ENCODE data around the gene PNMA8C. TPM values are rescaled to one million over a fixed set of nuclear protein-coding genes. Genes with fewer than 3 reads are reported as not detected.
A peak's percentile ranks its signal among the peaks of the same experiment; 100 is the strongest.

PNMA8C gene
- total RNA-seq, 4 donors from 2014 or later, result not detected

- intact Hi-C loops (cut with DNase I), result no loop called here
- H3K27me3 ChIP-seq, result peaks cover 6 to 97% (median 15%) of the 10 kb centered on the region in 4 donors
- TF ChIP-seq POLR2A (IDR thresholded peaks at IDR 0.05) (peak in 2 of 4 donors; percentile 33 to 48), CTCF (IDR thresholded peaks at IDR 0.05) (no peak)
Observed at GRCh38 chr19:46413262-46414031, 15.3 kb downstream of the PNMA8C start, which contains the start of gene CCDC8. TSS of gene CCDC8 (minus strand) at chr19:46413564. CDS start at chr19:46412810, 754 bp downstream.

GRCh38 chr19:46412650-46413261 is 16.0 kb downstream of the PNMA8C start:
- H3K9me3 ChIP-seq, result no peaks in the 10 kb centered on the region
- peak overlapping the region; percentile 3 to 57 (median 40) for H3K4me3 ChIP-seq
- 0 to 6% methylated on average over 3 of the region's 29 CpGs for WGBS, 2 donors
- peak overlapping the region in 2 of 4 donors; percentile 14 to 50 for H3K27ac ChIP-seq
- intact Hi-C loops (cut with DNase I), result no loop called here
- no peak for DNase-seq
- TF ChIP-seq POLR2A (IDR thresholded peaks at IDR 0.05) (no peak), CTCF (IDR thresholded peaks at IDR 0.05) (no peak)
- peaks cover 12 to 61% (median 29%) of the 10 kb centered on the region in 3 donors for H3K4me1 ChIP-seq
- no peaks in the 10 kb centered on the region for H3K36me3 ChIP-seq
- peaks cover 6 to 98% (median 15%) of the 10 kb centered on the region in 4 donors for H3K27me3 ChIP-seq

More at GRCh38 chr19:46413262-46414031, 15.3 kb downstream of the PNMA8C start, which contains the start of gene CCDC8:
- Histone ChIP-seq H3K9me3 (no peaks in the 10 kb centered on the region), H3K36me3 (no peaks in the 10 kb centered on the region), H3K4me3 (peak within 1 kb of the TSS; percentile 3 to 57 (median 40)), H3K27ac (peak within 1 kb of the TSS in 2 of 4 donors; percentile 14 to 50), H3K4me1 (peaks cover 10 to 54% (median 26%) of the 10 kb centered on the region in 3 donors)
- DNase-seq, result no peak
- WGBS, 2 donors, result 42 to 67% methylated on average over 5 to 11 of the region's 46 CpGs

GRCh38 chr19:46411925-46412649 is 16.6 kb downstream of the PNMA8C start:
- DNase-seq, result no peak
- 36 to 40% methylated on average over 13 to 32 of the region's 54 CpGs for WGBS, 2 donors
- Histone ChIP-seq H3K36me3 (no peaks in the 10 kb centered on the region), H3K4me1 (peaks cover 12 to 64% (median 29%) of the 10 kb centered on the region in 3 donors), H3K27me3 (peaks cover 6 to 98% (median 15%) of the 10 kb centered on the region in 4 donors), H3K9me3 (no peaks in the 10 kb centered on the region), H3K27ac (no peak overlapping the region), H3K4me3 (peak overlapping the region; percentile 3 to 57 (median 40))
- intact Hi-C loops (cut with DNase I), result no loop called here
- no peak for TF ChIP-seq CTCF (IDR thresholded peaks at IDR 0.05)
- no peak for TF ChIP-seq POLR2A (IDR thresholded peaks at IDR 0.05)

GRCh38 chr19:46411088-46411924 is 17.4 kb downstream of the PNMA8C start:
- H3K9me3 ChIP-seq, result no peaks in the 10 kb centered on the region
- H3K36me3 ChIP-seq, result no peaks in the 10 kb centered on the region
- 66 to 75% methylated on average over 6 to 10 of the region's 13 CpGs for WGBS, 2 donors
- no peak for DNase-seq
- intact Hi-C loops (cut with DNase I), result no loop called here
- peaks cover 10 to 59% (median 26%) of the 10 kb centered on the region in 3 donors for H3K4me1 ChIP-seq
- H3K27me3 ChIP-seq, result peaks cover 6 to 98% (median 15%) of the 10 kb centered on the region in 4 donors
- TF ChIP-seq POLR2A (IDR thresholded peaks at IDR 0.05) (no peak), CTCF (IDR thresholded peaks at IDR 0.05) (no peak)
- peak overlapping the region in 3 of 4 donors; percentile 34 to 57 (median 46) for H3K4me3 ChIP-seq
- H3K27ac ChIP-seq, result no peak overlapping the region
